Measurements from ENCODE around the gene WDR81.

WDR81 gene

GRCh38 chr17:1779571-1780131 is 55.1 kb downstream of the WDR81 start:
- no peak for DNase-seq (ENCODE audit: low read depth in 2 of 2)

DNA sequence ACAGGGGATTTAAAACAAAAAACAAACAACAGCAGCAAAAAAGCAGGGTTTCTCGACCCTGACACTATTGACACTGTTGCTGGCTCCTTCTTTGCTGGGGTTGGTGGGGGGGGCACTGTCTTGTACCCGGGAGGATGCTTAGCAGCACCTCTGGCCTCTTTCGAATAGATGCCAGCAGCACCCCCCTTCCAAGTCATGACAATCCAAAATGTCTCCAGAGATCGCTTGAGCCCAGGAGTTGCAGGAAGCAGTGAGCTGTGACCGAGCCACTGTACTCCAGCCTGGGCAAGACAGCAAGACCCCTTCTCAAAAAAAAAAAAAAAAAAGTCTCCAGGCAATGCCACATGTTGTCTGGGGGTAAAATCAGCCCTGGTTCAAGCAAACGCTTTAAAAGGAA is 57.7 kb downstream of the WDR81 start:
- DNase-seq (ENCODE audit: low read depth in 2 of 2) = no peak

DNA sequence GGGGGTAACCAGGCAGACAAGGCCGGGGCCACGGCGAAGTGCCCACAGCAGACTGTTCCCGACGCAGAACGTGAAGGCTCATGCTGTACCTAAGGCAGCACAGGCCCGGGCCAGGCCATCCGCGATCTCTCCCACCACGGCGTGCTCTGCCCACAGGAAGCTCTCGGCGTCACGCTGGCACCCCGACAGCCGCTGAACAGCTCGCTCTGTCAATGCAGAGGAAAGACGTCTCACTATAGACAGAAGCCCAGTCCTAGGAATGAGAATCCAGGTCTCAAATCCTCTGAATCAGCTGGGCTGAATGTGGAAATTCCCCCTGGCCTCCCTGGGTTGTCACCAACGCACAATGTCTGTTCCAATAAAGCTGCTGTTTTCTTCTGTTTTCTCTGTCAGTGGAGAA is 58.8 kb downstream of the WDR81 start:
- no peak for DNase-seq (ENCODE audit: low read depth in 2 of 2)

DNA sequence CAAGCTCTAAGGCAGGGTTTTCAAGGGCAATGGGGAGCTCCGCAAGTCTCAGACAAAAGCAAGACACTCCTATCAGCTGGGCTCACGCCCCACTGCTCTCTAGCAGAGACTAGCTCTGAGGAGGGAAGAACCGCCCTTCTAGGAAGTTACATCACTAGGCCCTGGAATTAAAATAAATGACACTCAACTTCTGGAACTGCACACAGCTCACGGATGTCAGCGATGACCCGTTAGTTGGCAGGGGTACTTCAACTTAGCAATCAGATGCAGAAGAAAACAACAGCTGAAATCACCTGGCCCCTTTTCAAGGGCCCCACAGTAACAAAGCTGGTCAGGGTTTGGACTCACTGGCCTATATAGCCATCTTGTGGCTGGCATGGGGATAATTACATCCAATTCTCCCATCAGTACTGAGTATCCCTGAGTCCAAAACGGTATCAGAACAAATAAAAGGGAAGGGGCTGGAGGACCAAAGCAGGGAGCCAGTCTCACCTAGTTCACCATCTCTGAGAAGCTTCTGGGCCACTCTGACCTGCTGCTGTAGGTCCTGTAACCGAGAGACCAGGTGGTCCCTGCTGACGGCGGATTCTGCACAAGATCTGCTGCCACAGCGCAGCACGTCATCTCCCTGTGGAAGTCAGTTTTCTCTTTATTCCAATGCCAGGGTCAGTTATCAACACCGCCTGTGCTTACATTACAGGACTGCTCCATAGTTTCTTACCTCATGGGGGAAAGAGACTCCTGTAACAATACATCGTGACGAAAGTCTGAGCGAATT is 59.5 kb downstream of the WDR81 start:
- no peak for DNase-seq (ENCODE audit: low read depth in 2 of 2)

- DNase-seq (ENCODE audit: low read depth in 2 of 2) = no peak
Observed at GRCh38 chr17:1785930-1786329, 61.4 kb downstream of the WDR81 start.

DNA sequence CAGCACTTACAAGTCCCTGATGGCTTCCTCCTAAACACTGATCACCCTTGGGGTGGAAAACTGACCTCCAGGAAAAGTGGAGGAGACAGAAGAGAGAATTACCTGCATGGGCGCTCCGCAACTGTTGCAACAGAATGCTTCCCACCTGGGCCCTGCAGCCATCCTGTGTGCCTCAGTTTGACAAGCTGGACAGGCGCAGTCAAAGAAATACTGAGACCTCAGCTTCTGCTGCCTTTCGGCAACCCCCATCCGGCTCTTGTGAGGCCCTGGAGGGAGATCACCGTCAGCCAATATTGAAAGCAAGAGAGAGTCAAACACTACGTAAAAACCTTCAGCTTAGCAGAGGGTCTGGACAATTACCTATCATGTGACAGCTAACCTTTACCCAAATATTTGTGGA is 62.2 kb downstream of the WDR81 start:
- no peak for DNase-seq (ENCODE audit: low read depth in 2 of 2)

DNA sequence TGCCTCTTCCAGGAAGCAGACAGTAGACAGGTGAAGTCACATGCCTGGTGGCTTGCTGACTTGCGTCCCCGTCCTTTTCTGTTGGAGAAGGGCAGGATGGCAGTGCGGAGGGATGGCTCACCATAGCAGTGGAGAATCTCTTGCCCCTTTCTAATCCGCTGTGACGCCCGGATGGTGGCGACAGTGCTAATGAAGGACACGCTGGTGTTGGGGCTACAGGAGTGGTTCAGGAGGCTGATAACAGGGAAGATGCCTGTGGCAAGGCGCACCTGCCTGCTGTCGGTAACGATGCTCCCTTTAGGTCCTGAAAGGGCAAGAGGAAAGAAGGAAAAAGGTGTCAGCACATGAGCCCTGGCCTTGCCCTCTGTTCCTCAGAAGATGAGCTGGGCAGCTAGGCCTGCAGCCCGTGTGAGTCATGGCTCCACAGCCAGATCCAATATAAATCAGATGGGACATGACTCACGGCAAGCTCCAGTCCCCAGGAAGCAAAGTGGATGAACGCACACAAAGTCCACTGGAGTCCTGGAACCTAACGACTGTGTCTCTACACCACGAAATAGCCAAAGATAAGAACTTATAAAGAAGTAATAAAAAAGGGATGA is 62.9 kb downstream of the WDR81 start:
- DNase-seq (ENCODE audit: low read depth in 2 of 2) = no peak

Data from stimulated activated CD8-positive, alpha-beta memory T cell treated with anti-CD3 and anti-CD28 coated beads, Interleukin-15, amount 100 ng/mL, for 4 hours (primary cell).